Skeletal muscle tissue (tissue), 4 donors: Measurements from ENCODE around the gene PIAS1. TPM values are rescaled to one million over a fixed set of nuclear protein-coding genes. Genes with fewer than 3 reads are reported as not detected.

ENCODE experiments used
- H3K27ac ChIP-seq: one replicate; pipeline ENCODE4 v1.7.0; 2013; ENCODE audit warnings: mild to moderate bottlenecking, low read depth, low read length, inconsistent platforms
- H3K27me3 ChIP-seq, 3 donors: one replicate each; pipeline ENCODE4 v1.7.0; 2013; ENCODE audit warnings: low read length in 3 of 3; ENCODE audit not compliant: control insufficient read depth in 3 of 3, insufficient read depth in 3 of 3
- H3K36me3 ChIP-seq, 3 donors: one replicate each; pipeline ENCODE4 v1.7.0; 2013; ENCODE audit warnings: low read length in 3 of 3; ENCODE audit not compliant: control insufficient read depth in 3 of 3, insufficient read depth in 3 of 3
- H3K4me1 ChIP-seq, 3 donors: one replicate each; pipeline ENCODE4 v1.7.0; 2013; ENCODE audit warnings: low read length in 3 of 3, mild to moderate bottlenecking in 3 of 3; ENCODE audit not compliant: control insufficient read depth in 3 of 3, insufficient read depth in 3 of 3
- H3K4me3 ChIP-seq, 3 donors: one replicate each; pipeline ENCODE4 v1.7.0; 2013; ENCODE audit warnings: low read length in 3 of 3
- H3K9ac ChIP-seq, 3 donors: one replicate each; pipeline ENCODE4 v1.7.0; 2013; ENCODE audit warnings: low read length in 3 of 3, mild to moderate bottlenecking in 3 of 3, moderate library complexity in 2 of 3, low read depth in 1 of 3
- H3K9me3 ChIP-seq, 3 donors: one replicate each; pipeline ENCODE4 v1.7.0; 2013; ENCODE audit warnings: low read length in 3 of 3; ENCODE audit not compliant: control insufficient read depth in 3 of 3
- total RNA-seq: library from RNA; depleted of rRNA; stranded (reverse); fragments of >200 nt; gene quantifications from one replicate; pipeline ENCODE4 v1.2.3, GENCODE V29; 2014
- donor health status: Osteomylitis.

PIAS1 gene
- total RNA-seq, 1 donor from 2014 or later: 15.7 TPM

- peaks cover 0 to 3% (median 0%) of the 10 kb centered on the region in 3 donors for H3K9me3 ChIP-seq
- H3K4me1 ChIP-seq: no peaks in the 10 kb centered on the region
- H3K36me3 ChIP-seq: no peaks in the 10 kb centered on the region
- no peak overlapping the region for H3K27ac ChIP-seq
- peaks cover 0 to 4% (median 0%) of the 10 kb centered on the region in 3 donors for H3K27me3 ChIP-seq
- H3K4me3 ChIP-seq: no peak overlapping the region
- H3K9ac ChIP-seq: no peak overlapping the region
Observed at GRCh38 chr15:68034081-68034480, 20.0 kb upstream of the PIAS1 start.

GRCh38 chr15:68034719-68035293 is 19.3 kb upstream of the PIAS1 start:
- Histone ChIP-seq H3K4me1 (no peaks in the 10 kb centered on the region), H3K27ac (no peak overlapping the region), H3K27me3 (peaks cover 0 to 4% (median 0%) of the 10 kb centered on the region in 3 donors), H3K4me3 (no peak overlapping the region), H3K9me3 (peaks cover 0 to 3% (median 0%) of the 10 kb centered on the region in 3 donors), H3K36me3 (no peaks in the 10 kb centered on the region), H3K9ac (no peak overlapping the region)

GRCh38 chr15:68038246-68038645 is 15.9 kb upstream of the PIAS1 start:
- Histone ChIP-seq H3K36me3 (no peaks in the 10 kb centered on the region), H3K4me3 (no peak overlapping the region), H3K27me3 (peaks cover 0 to 4% (median 0%) of the 10 kb centered on the region in 3 donors), H3K9me3 (no peaks in the 10 kb centered on the region), H3K9ac (no peak overlapping the region), H3K4me1 (no peaks in the 10 kb centered on the region), H3K27ac (no peak overlapping the region)

GRCh38 chr15:68040144-68040543 is 14.0 kb upstream of the PIAS1 start:
- Histone ChIP-seq H3K27ac (no peak overlapping the region), H3K4me3 (no peak overlapping the region), H3K27me3 (no peaks in the 10 kb centered on the region), H3K9ac (no peak overlapping the region), H3K9me3 (no peaks in the 10 kb centered on the region), H3K36me3 (no peaks in the 10 kb centered on the region), H3K4me1 (no peaks in the 10 kb centered on the region)

GRCh38 chr15:68042156-68042854 is 11.8 kb upstream of the PIAS1 start:
- H3K36me3 ChIP-seq: no peaks in the 10 kb centered on the region
- no peaks in the 10 kb centered on the region for H3K4me1 ChIP-seq
- H3K27me3 ChIP-seq: no peaks in the 10 kb centered on the region
- no peak overlapping the region for H3K4me3 ChIP-seq
- H3K9ac ChIP-seq: no peak overlapping the region
- H3K9me3 ChIP-seq: no peaks in the 10 kb centered on the region
- H3K27ac ChIP-seq: no peak overlapping the region

GRCh38 chr15:68042855-68043222 is 11.3 kb upstream of the PIAS1 start:
- Histone ChIP-seq H3K9ac (no peak overlapping the region), H3K27me3 (no peaks in the 10 kb centered on the region), H3K36me3 (no peaks in the 10 kb centered on the region), H3K27ac (no peak overlapping the region), H3K4me1 (no peaks in the 10 kb centered on the region), H3K4me3 (no peak overlapping the region), H3K9me3 (no peaks in the 10 kb centered on the region)

GRCh38 chr15:68045289-68046265 is 8.5 kb upstream of the PIAS1 start:
- Histone ChIP-seq H3K9ac (no peak overlapping the region), H3K27ac (no peak overlapping the region), H3K4me3 (no peak overlapping the region), H3K36me3 (no peaks in the 10 kb centered on the region), H3K9me3 (no peaks in the 10 kb centered on the region), H3K4me1 (no peaks in the 10 kb centered on the region), H3K27me3 (no peaks in the 10 kb centered on the region)

GRCh38 chr15:68047826-68048225 is 6.3 kb upstream of the PIAS1 start:
- Histone ChIP-seq H3K27me3 (no peaks in the 10 kb centered on the region), H3K4me3 (no peak overlapping the region), H3K36me3 (no peaks in the 10 kb centered on the region), H3K9ac (no peak overlapping the region), H3K27ac (no peak overlapping the region), H3K4me1 (no peaks in the 10 kb centered on the region), H3K9me3 (no peaks in the 10 kb centered on the region)

GRCh38 chr15:68051109-68051508 is 3.0 kb upstream of the PIAS1 start:
- Histone ChIP-seq H3K9me3 (no peaks in the 10 kb centered on the region), H3K36me3 (no peaks in the 10 kb centered on the region), H3K4me1 (peaks cover 7 to 16% (median 13%) of the 10 kb centered on the region in 3 donors), H3K27ac (no peak overlapping the region), H3K9ac (no peak overlapping the region), H3K4me3 (no peak overlapping the region), H3K27me3 (no peaks in the 10 kb centered on the region)

GRCh38 chr15:68051907-68052306 is 2.2 kb upstream of the PIAS1 start:
- Histone ChIP-seq H3K9ac (no peak overlapping the region), H3K27me3 (no peaks in the 10 kb centered on the region), H3K4me3 (no peak overlapping the region), H3K4me1 (peaks cover 9 to 17% (median 13%) of the 10 kb centered on the region in 3 donors), H3K9me3 (no peaks in the 10 kb centered on the region), H3K36me3 (no peaks in the 10 kb centered on the region), H3K27ac (no peak overlapping the region)
